IMR-90 (cell line): ENCODE data around the gene EFEMP1.

Source experiments
- CHD1 ChIP-seq: IDR thresholded peaks from 2 replicates; pipeline ENCODE4 v1.6.1; 2012; ENCODE audit warnings: low read depth, low read length, improper control_type of control experiment
- CTCF ChIP-seq: conservative IDR thresholded peaks from 2 replicates; pipeline ENCODE4 v1.5.1; 2012; ENCODE audit warnings: mild to moderate bottlenecking, low read depth, low read length, improper control_type of control experiment
- POLR2A ChIP-seq: IDR thresholded peaks from 2 replicates; pipeline ENCODE4 v1.6.1; 2012; ENCODE audit warnings: mild to moderate bottlenecking, low read depth, low read length
- SMC3 ChIP-seq: fragments of 150-350 bp; IDR thresholded peaks from 2 replicates; pipeline ENCODE4 v1.6.1; 2016; ENCODE audit warnings: low read depth, mild to moderate bottlenecking, antibody characterized with exemption, low read length, moderate library complexity

DNA sequence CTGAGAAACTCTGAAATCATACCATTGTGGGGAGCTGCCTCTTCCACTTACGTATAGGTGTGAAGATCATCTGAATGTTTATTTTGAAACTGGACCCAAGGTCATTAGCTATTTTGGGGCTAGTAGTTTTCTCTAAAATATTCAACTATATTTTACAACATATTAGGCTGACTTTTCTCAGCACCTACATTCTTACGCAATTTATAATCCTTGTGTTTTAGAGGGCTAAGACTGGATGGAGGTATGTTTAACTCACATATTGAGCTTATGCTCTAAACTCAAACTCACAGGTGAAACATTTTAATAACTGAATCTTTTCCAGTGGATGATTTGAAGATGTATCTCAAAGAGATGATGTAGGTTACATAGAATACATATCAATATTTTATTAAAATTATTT is 49.2 kb downstream of the EFEMP1 start:
- no peak for TF ChIP-seq CTCF
- TF ChIP-seq POLR2A, result no peak
- TF ChIP-seq CHD1, result no peak
- TF ChIP-seq SMC3, result no peak
